ENCODE data around the gene SPATC1L.

GRCh38 chr21:46180079-46180722, 4.1 kb downstream of the SPATC1L start:
- no peak for TF ChIP-seq REST (IDR thresholded peaks at IDR 0.05; ENCODE audit: insufficient replicate concordance, low read depth)
- TF ChIP-seq CTCF (IDR thresholded peaks at IDR 0.05; ENCODE audit: insufficient read depth, low read length): no peak
- no peak for TF ChIP-seq GABPA (IDR thresholded peaks at IDR 0.05; ENCODE audit: low read depth)
